GM23338 (cell line): ENCODE data around the gene EPHB3. TPM values are rescaled to one million over a fixed set of nuclear protein-coding genes. Genes with fewer than 3 reads are reported as not detected.

Source experiments
- ATAC-seq: fragments of 200-7000 bp; cut with Tn5 transposase; 3 replicates; pipeline ENCODE4 v1.9.1; 2020
- DNase-seq: peaks from one replicate; pipeline ENCODE4 v3.0.0-alpha.2; 2015; ENCODE audit warnings: low spot score
- H2AFZ ChIP-seq: fragments of 200-600 bp; sonication (generic); 2 replicates; pipeline ENCODE4 v1.8.0; 2016; ENCODE audit warnings: antibody characterized with exemption, mild to moderate bottlenecking, moderate library complexity
- H3F3A ChIP-seq: fragments of 200-600 bp; sonication (generic); replicated peaks from 2 replicates; pipeline ENCODE4 v1.8.0; 2017; ENCODE audit warnings: antibody characterized with exemption, mixed run types, low read depth
- H3K27ac ChIP-seq: fragments of 200-600 bp; sonication (generic); 2 replicates; pipeline ENCODE4 v1.6.1; 2016; ENCODE audit warnings: low read depth
- H3K27me3 ChIP-seq: fragments of 200-600 bp; sonication (generic); 2 replicates; pipeline ENCODE4 v1.8.0; 2016; ENCODE audit warnings: mild to moderate bottlenecking, mixed run types, moderate library complexity; ENCODE audit not compliant: insufficient read depth
- H3K36me3 ChIP-seq: fragments of 200-600 bp; sonication (generic); 2 replicates; pipeline ENCODE4 v1.8.0; 2016; ENCODE audit warnings: mild to moderate bottlenecking; ENCODE audit not compliant: insufficient read depth
- H3K4me1 ChIP-seq: fragments of 200-600 bp; sonication (generic); 2 replicates; pipeline ENCODE4 v1.8.0; 2016; ENCODE audit warnings: mild to moderate bottlenecking, moderate library complexity; ENCODE audit not compliant: insufficient read depth
- H3K4me2 ChIP-seq: fragments of 200-600 bp; sonication (generic); 2 replicates; pipeline ENCODE4 v1.7.1; 2017; ENCODE audit warnings: mixed run types
- H3K4me3 ChIP-seq: fragments of 200-600 bp; sonication (generic); 2 replicates; pipeline ENCODE4 v1.6.1; 2016; ENCODE audit warnings: mixed run types
- H3K79me2 ChIP-seq: fragments of 200-600 bp; sonication (generic); replicated peaks from 2 replicates; pipeline ENCODE4 v1.8.0; 2017; ENCODE audit warnings: mild to moderate bottlenecking; ENCODE audit not compliant: insufficient read depth
- H3K9me2 ChIP-seq: fragments of 200-600 bp; sonication (generic); 2 replicates; pipeline ENCODE4 v1.8.0; 2017; ENCODE audit not compliant: insufficient read depth
- H4K20me1 ChIP-seq: fragments of 200-600 bp; sonication (generic); replicated peaks from 2 replicates; pipeline ENCODE4 v1.8.0; 2017; ENCODE audit warnings: mild to moderate bottlenecking; ENCODE audit not compliant: insufficient read depth
- H3K27ac Mint-ChIP-seq: 2 replicates; pipeline ENCODE4 v1.8.0; 2020; ENCODE audit warnings: inconsistent platforms, mild to moderate bottlenecking, moderate library complexity, mixed read lengths
- H3K27me3 Mint-ChIP-seq: 3 replicates; pipeline ENCODE4 v1.8.0; 2022; ENCODE audit warnings: low read depth, mild to moderate bottlenecking, moderate library complexity, mixed read lengths, inconsistent platforms; ENCODE audit not compliant: insufficient read depth, poor library complexity
- H3K36me3 Mint-ChIP-seq: 3 replicates; pipeline ENCODE4 v1.8.0; 2021; ENCODE audit warnings: low read depth, mild to moderate bottlenecking, inconsistent platforms, moderate library complexity, mixed read lengths
- H3K4me1 Mint-ChIP-seq: 3 replicates; pipeline ENCODE4 v1.8.0; 2020; ENCODE audit warnings: mild to moderate bottlenecking, inconsistent platforms, mixed read lengths
- H3K4me3 Mint-ChIP-seq: 3 replicates; pipeline ENCODE4 v1.8.0; 2021; ENCODE audit warnings: moderate library complexity, mild to moderate bottlenecking, inconsistent platforms, mixed read lengths
- H3K9me3 Mint-ChIP-seq: 3 replicates; pipeline ENCODE4 v1.8.0; 2020; ENCODE audit warnings: moderate library complexity, mild to moderate bottlenecking, inconsistent platforms, mixed read lengths
- CREB1 ChIP-seq: fragments of 250-450 bp; sonication (Bioruptor Pico); IDR thresholded peaks from 2 replicates; pipeline ENCODE4 v1.5.0; 2020; ENCODE audit warnings: low read depth, mild to moderate bottlenecking, moderate library complexity
- CTCF ChIP-seq, 2 experiments: fragments of 200-600 bp in 1 of 2; sonication (generic) in 1 of 2; conservative IDR thresholded peaks; 2 replicates each; pipeline versions ENCODE4 v1.5.1 to v1.6.1; 2016 to 2017; ENCODE audit warnings: antibody characterized with exemption in 2 of 2, low read depth in 2 of 2, mild to moderate bottlenecking in 2 of 2, moderate library complexity in 1 of 2
- ETS1 ChIP-seq: IDR thresholded peaks from 2 replicates; pipeline ENCODE4 v1.6.1; 2016; ENCODE audit warnings: antibody characterized with exemption
- EZH2 ChIP-seq: fragments of 200-600 bp; sonication (generic); IDR thresholded peaks from one replicate; pipeline ENCODE4 v1.8.0; 2017; ENCODE audit warnings: antibody characterized with exemption, mild to moderate bottlenecking, low read depth; ENCODE audit not compliant: unreplicated experiment
- EZH2phosphoT487 ChIP-seq: fragments of 200-600 bp; sonication (generic); IDR thresholded peaks from one replicate; pipeline ENCODE4 v1.8.1; 2018; ENCODE audit warnings: antibody characterized with exemption; ENCODE audit not compliant: unreplicated experiment
- JUNB ChIP-seq: IDR thresholded peaks from one replicate; pipeline ENCODE4 v1.6.1; 2016; ENCODE audit warnings: antibody characterized with exemption; ENCODE audit not compliant: unreplicated experiment
- NANOG ChIP-seq: IDR thresholded peaks from 2 replicates; pipeline ENCODE4 v1.6.1; 2016; ENCODE audit warnings: antibody characterized with exemption, borderline replicate concordance
- POLR2AphosphoS5 ChIP-seq: IDR thresholded peaks from 2 replicates; pipeline ENCODE4 v1.6.1; 2016; ENCODE audit warnings: antibody characterized with exemption, low read depth
- STAT1 ChIP-seq: IDR thresholded peaks from one replicate; pipeline ENCODE4 v1.6.1; 2016; ENCODE audit warnings: antibody characterized with exemption; ENCODE audit not compliant: unreplicated experiment
- ZNF114 ChIP-seq: fragments of 250-450 bp; sonication (Bioruptor Pico); IDR thresholded peaks from 2 replicates; pipeline ENCODE4 v1.5.0; 2020; ENCODE audit warnings: mild to moderate bottlenecking, moderate library complexity
- ZNF331 ChIP-seq: fragments of 250-450 bp; sonication (Bioruptor Pico); IDR thresholded peaks from 2 replicates; pipeline ENCODE4 v1.5.0; 2020; ENCODE audit warnings: low read depth, mild to moderate bottlenecking, moderate library complexity
- ZNF462 ChIP-seq: fragments of 250-450 bp; sonication (Bioruptor Pico); IDR thresholded peaks from 2 replicates; pipeline ENCODE4 v1.5.0; 2020; ENCODE audit warnings: mild to moderate bottlenecking, moderate library complexity
- polyA plus RNA-seq: library from polyadenylated mRNA; unstranded; fragments of >200 nt; fragmentation: Nextera tagmentation; extraction: Ambion mirVana; gene quantifications from 2 replicates; pipeline ENCODE4 v1.2.1, GENCODE V29; 2016
- total RNA-seq: library from RNA; depleted of rRNA; stranded (reverse); fragments of >200 nt; shearing (Covaris generic); gene quantifications from 2 replicates; pipeline ENCODE4 v1.2.3, GENCODE V29; 2014
- TF ChIP-seq, protein P1 (sequence below): IDR thresholded peaks from one replicate; pipeline ENCODE4 v1.6.1; 2018; ENCODE audit warnings: antibody characterized with exemption; ENCODE audit not compliant: unreplicated experiment

Gene EPHB3
- total and polyA plus RNA-seq, 2 experiments from 2014 or later: 0.57 to 2.0 TPM

DNA sequence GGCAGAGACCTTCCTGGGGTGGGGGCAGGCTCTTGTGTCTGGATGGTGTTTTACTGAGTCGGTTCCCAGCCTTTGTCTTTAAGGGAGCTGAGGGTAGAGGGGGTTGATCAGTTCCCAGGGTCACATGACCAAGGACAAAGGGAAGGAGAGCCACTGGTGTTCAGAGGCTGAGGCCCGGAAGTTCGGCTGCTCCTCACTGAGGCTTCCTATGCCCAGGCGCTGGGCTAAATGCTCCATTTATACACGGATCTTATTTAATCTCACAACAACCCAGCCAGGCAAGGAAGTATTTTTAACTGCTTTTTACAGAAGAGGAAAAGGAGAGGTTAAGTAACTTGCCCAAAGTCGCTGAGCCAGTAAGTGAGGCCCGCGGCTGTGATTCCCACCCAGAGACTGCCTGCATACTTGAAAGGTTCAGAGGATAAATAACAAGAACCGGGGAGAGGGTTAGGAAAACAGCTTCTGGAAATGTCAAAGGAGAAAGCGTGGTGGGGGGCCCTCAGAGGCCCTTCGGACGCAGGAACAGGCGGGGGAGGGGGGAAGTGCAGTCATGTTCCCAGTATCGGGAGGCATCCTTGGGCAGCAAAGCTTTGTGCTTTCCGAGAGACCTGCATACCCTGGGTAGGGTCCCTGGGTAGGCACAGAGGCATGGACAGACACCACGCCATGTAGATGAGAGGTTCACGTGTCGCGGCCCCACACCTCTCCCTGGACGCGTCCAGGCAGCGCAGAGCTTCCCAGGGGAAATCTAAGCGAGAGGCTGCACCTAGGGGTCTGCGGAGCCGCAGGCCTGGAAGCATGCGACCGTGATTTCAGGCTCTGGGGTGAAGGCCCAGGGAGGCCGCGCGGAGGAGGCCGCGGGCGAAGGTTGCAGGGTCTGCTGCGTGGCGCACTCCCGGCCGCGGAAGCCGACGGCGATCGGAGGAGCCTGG is 21.3 kb downstream of the EPHB3 start:
- Histone ChIP-seq H3K27me3 (peaks cover 71% of the 10 kb centered on the region), H3F3A (peaks cover 4% of the 10 kb centered on the region; the same call in 1 of the 2 replicates), H2AFZ (peak overlapping the region; percentile 70), H3K79me2 (no peaks in the 10 kb centered on the region), H3K4me3 (peak overlapping the region; percentile 66), H3K36me3 (no peaks in the 10 kb centered on the region), H3K4me1 (peaks cover 28% of the 10 kb centered on the region), H4K20me1 (no peaks in the 10 kb centered on the region), H3K4me2 (peak overlapping the region; percentile 92), H3K9me2 (no peaks in the 10 kb centered on the region), H3K27ac (no peak overlapping the region)
- Mint-ChIP-seq H3K4me3 (peak overlapping the region; percentile 78), H3K27me3 (peaks cover 33% of the 10 kb centered on the region), H3K36me3 (no peaks in the 10 kb centered on the region; the same call in 1 of the 3 replicates), H3K27ac (no peak overlapping the region), H3K9me3 (no peaks in the 10 kb centered on the region), H3K4me1 (peaks cover 34% of the 10 kb centered on the region)
- ATAC-seq (peak; percentile 57), DNase-seq (peak; percentile 87)
- TF ChIP-seq CTCF (conservative IDR thresholded peaks at IDR 0.05; ENCODE audit: low read depth in 2 of 2): no peak
- no peak for TF ChIP-seq STAT1
- TF ChIP-seq ETS1: no peak
- TF ChIP-seq ZNF114 (CRISPR knock-in tag): no peak
- TF ChIP-seq CREB1 (CRISPR knock-in tag): no peak
- TF ChIP-seq JUNB: no peak
- no peak for TF ChIP-seq ZNF331
- peak; percentile 75 for TF ChIP-seq EZH2
- TF ChIP-seq ZNF462 (CRISPR knock-in tag): no peak
- no peak for TF ChIP-seq NANOG
- TF ChIP-seq EZH2phosphoT487: peak; percentile 43
- TF ChIP-seq, protein P1, sequence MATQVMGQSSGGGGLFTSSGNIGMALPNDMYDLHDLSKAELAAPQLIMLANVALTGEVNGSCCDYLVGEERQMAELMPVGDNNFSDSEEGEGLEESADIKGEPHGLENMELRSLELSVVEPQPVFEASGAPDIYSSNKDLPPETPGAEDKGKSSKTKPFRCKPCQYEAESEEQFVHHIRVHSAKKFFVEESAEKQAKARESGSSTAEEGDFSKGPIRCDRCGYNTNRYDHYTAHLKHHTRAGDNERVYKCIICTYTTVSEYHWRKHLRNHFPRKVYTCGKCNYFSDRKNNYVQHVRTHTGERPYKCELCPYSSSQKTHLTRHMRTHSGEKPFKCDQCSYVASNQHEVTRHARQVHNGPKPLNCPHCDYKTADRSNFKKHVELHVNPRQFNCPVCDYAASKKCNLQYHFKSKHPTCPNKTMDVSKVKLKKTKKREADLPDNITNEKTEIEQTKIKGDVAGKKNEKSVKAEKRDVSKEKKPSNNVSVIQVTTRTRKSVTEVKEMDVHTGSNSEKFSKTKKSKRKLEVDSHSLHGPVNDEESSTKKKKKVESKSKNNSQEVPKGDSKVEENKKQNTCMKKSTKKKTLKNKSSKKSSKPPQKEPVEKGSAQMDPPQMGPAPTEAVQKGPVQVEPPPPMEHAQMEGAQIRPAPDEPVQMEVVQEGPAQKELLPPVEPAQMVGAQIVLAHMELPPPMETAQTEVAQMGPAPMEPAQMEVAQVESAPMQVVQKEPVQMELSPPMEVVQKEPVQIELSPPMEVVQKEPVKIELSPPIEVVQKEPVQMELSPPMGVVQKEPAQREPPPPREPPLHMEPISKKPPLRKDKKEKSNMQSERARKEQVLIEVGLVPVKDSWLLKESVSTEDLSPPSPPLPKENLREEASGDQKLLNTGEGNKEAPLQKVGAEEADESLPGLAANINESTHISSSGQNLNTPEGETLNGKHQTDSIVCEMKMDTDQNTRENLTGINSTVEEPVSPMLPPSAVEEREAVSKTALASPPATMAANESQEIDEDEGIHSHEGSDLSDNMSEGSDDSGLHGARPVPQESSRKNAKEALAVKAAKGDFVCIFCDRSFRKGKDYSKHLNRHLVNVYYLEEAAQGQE: no peak
- TF ChIP-seq POLR2AphosphoS5: peak; percentile 42
